ENCODE measurements around the gene TMC2. TPM values are rescaled to one million over a fixed set of nuclear protein-coding genes. Genes with fewer than 3 reads are reported as not detected.

Gene TMC2
- polyA plus RNA-seq, 1 of the 3 experiments (the other 2 are of a cell fraction), result not detected

DNA sequence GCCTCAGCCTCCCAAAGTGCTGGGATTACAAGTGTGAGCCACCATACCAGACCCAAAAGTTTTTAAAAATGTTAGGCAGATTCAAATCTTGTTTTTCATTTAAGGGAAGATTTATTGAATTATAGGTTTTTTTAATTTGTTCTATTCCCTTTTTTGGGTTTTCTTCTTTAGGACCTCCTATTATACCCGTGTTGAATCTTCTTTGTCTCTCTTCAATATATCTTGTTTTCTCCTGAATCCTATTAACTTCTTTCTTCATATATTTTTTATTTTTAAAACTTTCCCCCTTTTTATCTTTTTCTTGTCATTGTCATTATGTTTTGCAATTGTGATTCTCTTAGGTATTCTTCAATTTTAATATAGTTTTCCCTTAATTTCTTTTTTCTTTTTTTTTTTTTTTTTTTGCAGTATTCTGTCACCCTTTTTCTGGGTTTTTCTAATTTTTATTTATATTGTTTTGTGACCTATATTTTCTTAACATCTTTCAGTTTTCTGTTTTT, 70.2 kb downstream of the TMC2 start (continued):
- TF ChIP-seq GABPA (IDR thresholded peaks at IDR 0.05; ENCODE audit: low read depth) (no peak), TEAD4 (IDR thresholded peaks at IDR 0.05; ENCODE audit: borderline replicate concordance, insufficient read depth) (no peak), SMC3 (IDR thresholded peaks at IDR 0.05; ENCODE audit: low read depth, low read length) (no peak), EP300 (IDR thresholded peaks at IDR 0.05; ENCODE audit: borderline replicate concordance in 1 of 2, low read depth in 1 of 2, low read length in 1 of 2) (no peak), RXRA (IDR thresholded peaks at IDR 0.05; ENCODE audit: borderline replicate concordance, low read depth) (no peak), CHD2 (IDR thresholded peaks at IDR 0.05; ENCODE audit: low read length, partially characterized antibody) (no peak)
- TF ChIP-seq, protein P1, sequence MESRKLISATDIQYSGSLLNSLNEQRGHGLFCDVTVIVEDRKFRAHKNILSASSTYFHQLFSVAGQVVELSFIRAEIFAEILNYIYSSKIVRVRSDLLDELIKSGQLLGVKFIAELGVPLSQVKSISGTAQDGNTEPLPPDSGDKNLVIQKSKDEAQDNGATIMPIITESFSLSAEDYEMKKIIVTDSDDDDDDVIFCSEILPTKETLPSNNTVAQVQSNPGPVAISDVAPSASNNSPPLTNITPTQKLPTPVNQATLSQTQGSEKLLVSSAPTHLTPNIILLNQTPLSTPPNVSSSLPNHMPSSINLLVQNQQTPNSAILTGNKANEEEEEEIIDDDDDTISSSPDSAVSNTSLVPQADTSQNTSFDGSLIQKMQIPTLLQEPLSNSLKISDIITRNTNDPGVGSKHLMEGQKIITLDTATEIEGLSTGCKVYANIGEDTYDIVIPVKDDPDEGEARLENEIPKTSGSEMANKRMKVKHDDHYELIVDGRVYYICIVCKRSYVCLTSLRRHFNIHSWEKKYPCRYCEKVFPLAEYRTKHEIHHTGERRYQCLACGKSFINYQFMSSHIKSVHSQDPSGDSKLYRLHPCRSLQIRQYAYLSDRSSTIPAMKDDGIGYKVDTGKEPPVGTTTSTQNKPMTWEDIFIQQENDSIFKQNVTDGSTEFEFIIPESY (IDR thresholded peaks at IDR 0.05; ENCODE audit: borderline replicate concordance, low read depth), result no peak

DNA sequence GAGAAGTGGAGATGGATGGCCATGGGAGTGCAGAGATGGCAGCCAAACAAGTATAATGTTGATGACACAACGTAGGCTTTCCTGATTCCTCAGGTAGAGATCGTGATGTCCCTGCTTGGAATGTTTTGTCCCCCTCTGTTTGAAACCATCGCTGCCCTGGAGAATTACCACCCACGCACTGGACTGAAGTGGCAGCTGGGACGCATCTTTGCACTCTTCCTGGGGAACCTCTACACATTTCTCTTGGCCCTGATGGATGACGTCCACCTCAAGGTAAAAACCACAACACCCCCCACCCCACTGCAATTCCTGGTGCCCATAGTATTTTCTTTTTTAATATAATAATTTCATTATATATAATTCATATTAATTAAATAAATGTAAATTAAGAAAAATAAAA, 74.0 kb downstream of the TMC2 start:
- Histone ChIP-seq H3K9me2 (no peaks in the 10 kb centered on the region), H2AFZ (ENCODE audit: low read depth) (no peak overlapping the region), H3K9me3 (peaks cover 5% of the 10 kb centered on the region; the same call in 1 of the 2 replicates), H3K9ac (no peak overlapping the region), H3K27me3 (ENCODE audit: insufficient read depth) (no peaks in the 10 kb centered on the region; the same call in 1 of the 2 replicates), H3K4me2 (no peak overlapping the region), H3K36me3 (replicated peaks in 1 of 2; ENCODE audit: control insufficient read depth in 1 of 2, insufficient read depth in 2 of 2, low read length in 1 of 2) (no peaks in the 10 kb centered on the region), H3K4me3 (ENCODE audit: low read depth in 2 of 2, low read length in 1 of 2) (no peak overlapping the region), H3K79me2 (ENCODE audit: insufficient read depth) (no peaks in the 10 kb centered on the region), H3K4me1 (ENCODE audit: control insufficient read depth in 1 of 2, insufficient read depth in 2 of 2, low read depth in 1 of 2, low read length in 1 of 2) (no peaks in the 10 kb centered on the region), H4K20me1 (ENCODE audit: insufficient read depth) (no peaks in the 10 kb centered on the region), H3F3A (replicated peaks; ENCODE audit: insufficient read depth) (no peaks in the 10 kb centered on the region), H3K27ac (ENCODE audit: low read depth in 2 of 2, low read length in 1 of 2) (no peak overlapping the region)
- DNase-seq, result no peak
- TF ChIP-seq FOXM1 (IDR thresholded peaks at IDR 0.05; ENCODE audit: low read depth), result no peak
- TF ChIP-seq, protein P2, sequence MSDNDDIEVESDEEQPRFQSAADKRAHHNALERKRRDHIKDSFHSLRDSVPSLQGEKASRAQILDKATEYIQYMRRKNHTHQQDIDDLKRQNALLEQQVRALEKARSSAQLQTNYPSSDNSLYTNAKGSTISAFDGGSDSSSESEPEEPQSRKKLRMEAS (IDR thresholded peaks at IDR 0.05; ENCODE audit: low read depth), result no peak
- no peak for TF ChIP-seq MXI1 (IDR thresholded peaks at IDR 0.05; ENCODE audit: low read depth, low read length)
- TF ChIP-seq, protein P3, sequence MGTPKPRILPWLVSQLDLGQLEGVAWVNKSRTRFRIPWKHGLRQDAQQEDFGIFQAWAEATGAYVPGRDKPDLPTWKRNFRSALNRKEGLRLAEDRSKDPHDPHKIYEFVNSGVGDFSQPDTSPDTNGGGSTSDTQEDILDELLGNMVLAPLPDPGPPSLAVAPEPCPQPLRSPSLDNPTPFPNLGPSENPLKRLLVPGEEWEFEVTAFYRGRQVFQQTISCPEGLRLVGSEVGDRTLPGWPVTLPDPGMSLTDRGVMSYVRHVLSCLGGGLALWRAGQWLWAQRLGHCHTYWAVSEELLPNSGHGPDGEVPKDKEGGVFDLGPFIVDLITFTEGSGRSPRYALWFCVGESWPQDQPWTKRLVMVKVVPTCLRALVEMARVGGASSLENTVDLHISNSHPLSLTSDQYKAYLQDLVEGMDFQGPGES (IDR thresholded peaks at IDR 0.05; ENCODE audit: low read depth, low read length), result no peak
- no peak for TF ChIP-seq RCOR1 (IDR thresholded peaks at IDR 0.05; ENCODE audit: low read length)
- ChIA-PET CTCF (interaction anchor here (1.2 to 1.5 kb wide), 2 partner anchors 20 to 88 kb away, joined by 3 to 5 read pairs; no protein-coding TSS in a partner anchor), POLR2A (no interaction called here)
- WGBS (ENCODE audit: low lambda C conversion rate), result 37% methylated on average over 6 of the region's 6 CpGs
